Neural cell (in vitro differentiated cells): ENCODE results near the gene FILIP1L. TPM values are rescaled to one million over a fixed set of nuclear protein-coding genes. Genes with fewer than 3 reads are reported as not detected.

ENCODE experiments used
- H2AFZ ChIP-seq: fragments of 200-600, 300-800 bp; sonication (generic), shearing (Covaris generic); 2 replicates; pipeline ENCODE4 v1.6.0; 2014; ENCODE audit warnings: low read depth, mild to moderate bottlenecking, antibody characterized with exemption, low read length, moderate library complexity
- H3F3A ChIP-seq: fragments of 200-600 bp; shearing (Covaris generic); 2 replicates; pipeline ENCODE4 v1.6.1; 2016; ENCODE audit warnings: mild to moderate bottlenecking, moderate library complexity, mixed read lengths, antibody characterized with exemption, low read length; ENCODE audit not compliant: insufficient read depth, poor library complexity, severe bottlenecking
- H3K27ac ChIP-seq: fragments of 200-600, 300-800 bp; sonication (generic), shearing (Covaris generic); 2 replicates; pipeline ENCODE4 v1.5.1; 2014; ENCODE audit warnings: mild to moderate bottlenecking, low read length, moderate library complexity
- H3K27me3 ChIP-seq: fragments of 300-800, 200-600 bp; sonication (generic), shearing (Covaris generic); 2 replicates; pipeline ENCODE4 v1.6.0; 2014; ENCODE audit warnings: mild to moderate bottlenecking, low read depth, low read length, moderate library complexity; ENCODE audit not compliant: insufficient read depth
- H3K36me3 ChIP-seq: fragments of 300-800, 200-600 bp; sonication (generic), shearing (Covaris generic); 2 replicates; pipeline ENCODE4 v1.5.1; 2014; ENCODE audit warnings: mild to moderate bottlenecking, antibody characterized with exemption, low read length, moderate library complexity; ENCODE audit not compliant: insufficient read depth
- H3K4me2 ChIP-seq: fragments of 300-800, 200-600 bp; sonication (generic), shearing (Covaris generic); 2 replicates; pipeline ENCODE4 v1.6.0; 2014; ENCODE audit warnings: mild to moderate bottlenecking, low read length
- H3K4me3 ChIP-seq: fragments of 300-800, 200-600 bp; sonication (generic), shearing (Covaris generic); 2 replicates; pipeline ENCODE4 v1.5.1; 2014; ENCODE audit warnings: mild to moderate bottlenecking, low read length, moderate library complexity
- H3K79me2 ChIP-seq: fragments of 200-600 bp; shearing (Covaris generic); replicated peaks from 2 replicates; pipeline ENCODE4 v1.6.0; 2014; ENCODE audit warnings: mild to moderate bottlenecking, low read length, moderate library complexity; ENCODE audit not compliant: insufficient read depth
- H3K9ac ChIP-seq: fragments of 300-800, 200-600 bp; sonication (generic), shearing (Covaris generic); 2 replicates; pipeline ENCODE4 v1.6.1; 2016; ENCODE audit warnings: mild to moderate bottlenecking, low read length, mixed read lengths
- H3K9me2 ChIP-seq: fragments of 200-600 bp; shearing (Covaris generic); 2 replicates; pipeline ENCODE4 v1.6.1; 2016; ENCODE audit warnings: mild to moderate bottlenecking, low read length, mixed read lengths; ENCODE audit not compliant: insufficient read depth
- H3K9me3 ChIP-seq: fragments of 200-600, 300-800 bp; sonication (generic), shearing (Covaris generic); 2 replicates; pipeline ENCODE4 v1.6.1; 2016; ENCODE audit warnings: mild to moderate bottlenecking, mixed run types, low read length, moderate library complexity, mixed read lengths
- H4K20me1 ChIP-seq: fragments of 200-600 bp; shearing (Covaris generic); 2 replicates; pipeline ENCODE4 v1.6.1; 2016; ENCODE audit warnings: mild to moderate bottlenecking, mixed run types; ENCODE audit not compliant: insufficient read depth
- EP300 ChIP-seq: fragments of 450-650 bp; conservative IDR thresholded peaks from 2 replicates; pipeline ENCODE4 v1.6.1; 2014; ENCODE audit warnings: antibody characterized with exemption, mild to moderate bottlenecking, moderate library complexity; ENCODE audit not compliant: poor library complexity, severe bottlenecking
- EZH2 ChIP-seq: fragments of 200-600, 300-800 bp; shearing (Covaris generic), sonication (generic); IDR thresholded peaks from 2 replicates; pipeline ENCODE4 v1.6.1; 2014; ENCODE audit warnings: antibody characterized with exemption, low read length, borderline replicate concordance, mild to moderate bottlenecking; ENCODE audit not compliant: insufficient read depth, poor library complexity, severe bottlenecking
- MXI1 ChIP-seq: fragments of 450-650 bp; conservative IDR thresholded peaks from 2 replicates; pipeline ENCODE4 v1.6.1; 2014; ENCODE audit warnings: antibody characterized with exemption, mild to moderate bottlenecking; ENCODE audit not compliant: poor library complexity, severe bottlenecking
- POLR2AphosphoS5 ChIP-seq: IDR thresholded peaks from 2 replicates; pipeline ENCODE4 v1.6.1; 2012
- RAD21 ChIP-seq: fragments of 450-650 bp; conservative IDR thresholded peaks from 2 replicates; pipeline ENCODE4 v1.6.1; 2014; ENCODE audit warnings: antibody characterized with exemption, mild to moderate bottlenecking, moderate library complexity
- SMC3 ChIP-seq: fragments of 450-650 bp; conservative IDR thresholded peaks from 2 replicates; pipeline ENCODE4 v1.6.1; 2014; ENCODE audit warnings: antibody characterized with exemption, mild to moderate bottlenecking, moderate library complexity; ENCODE audit not compliant: poor library complexity
- TAF1 ChIP-seq: IDR thresholded peaks from 2 replicates; pipeline ENCODE4 v1.6.1; 2012; ENCODE audit warnings: low read depth
- polyA plus RNA-seq: library from polyadenylated mRNA; depleted of rRNA; stranded (reverse); fragments of >200 nt; gene quantifications from 2 replicates; pipeline ENCODE4 v1.2.3, GENCODE V29; 2014
- TF ChIP-seq, protein P1 (sequence below): IDR thresholded peaks from 2 replicates; pipeline ENCODE4 v1.6.1; 2012; ENCODE audit warnings: borderline replicate concordance
- TF ChIP-seq, protein P2 (sequence below): fragments of 450-650 bp; IDR thresholded peaks from 2 replicates; pipeline ENCODE4 v1.5.1; 2014; ENCODE audit warnings: antibody characterized with exemption, mild to moderate bottlenecking, moderate library complexity; ENCODE audit not compliant: poor library complexity, severe bottlenecking

Gene FILIP1L
- polyA plus RNA-seq, 1 donor from 2014 or later = 0.27 TPM

DNA sequence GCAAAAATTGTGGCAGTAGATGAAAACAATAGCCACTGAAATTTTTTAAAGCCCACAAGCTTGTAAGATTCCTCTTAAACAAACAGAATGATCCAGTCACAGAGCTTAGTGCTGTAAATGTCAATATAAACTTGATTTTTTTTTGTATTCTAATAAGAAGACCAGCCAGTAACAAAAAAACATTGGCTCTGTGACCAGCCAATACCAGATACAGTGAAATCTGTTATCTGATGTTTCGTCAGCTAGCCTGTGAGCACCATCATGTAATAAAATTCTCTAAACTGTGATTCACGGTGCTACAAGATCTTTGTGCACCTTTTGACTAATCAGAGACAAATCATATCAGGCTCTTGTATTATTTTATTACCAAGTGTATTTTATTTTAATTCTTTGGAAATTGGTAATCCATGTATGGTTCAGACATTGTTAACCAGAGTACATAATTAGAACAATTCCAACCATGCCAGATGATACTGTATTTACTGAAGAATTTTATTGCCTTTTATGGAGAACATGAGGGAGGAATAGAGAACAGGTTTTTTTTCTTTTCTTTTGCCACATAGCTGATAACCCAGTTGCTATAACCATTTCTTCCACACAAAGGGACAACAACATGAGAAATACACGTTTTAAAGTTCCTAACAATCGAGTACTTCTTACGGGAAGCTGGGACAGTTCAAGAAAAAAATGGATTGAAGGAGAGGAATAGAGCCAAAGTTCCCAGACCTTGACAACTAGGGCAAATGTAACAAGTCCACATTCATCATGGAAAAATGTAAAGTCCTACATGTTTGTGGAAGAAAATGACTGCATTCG, 71.9 kb downstream of the FILIP1L start:
- no peaks in the 10 kb centered on the region for H3K36me3 ChIP-seq
- no peaks in the 10 kb centered on the region for H3K9me2 ChIP-seq
- H3K27me3 ChIP-seq = no peaks in the 10 kb centered on the region
- no peaks in the 10 kb centered on the region for H3F3A ChIP-seq
- no peaks in the 10 kb centered on the region for H3K9me3 ChIP-seq
- H4K20me1 ChIP-seq = no peaks in the 10 kb centered on the region
- H3K4me3 ChIP-seq = no peak overlapping the region
- no peak overlapping the region for H3K4me2 ChIP-seq
- no peak overlapping the region for H3K27ac ChIP-seq
- H2AFZ ChIP-seq = no peak overlapping the region
- no peak overlapping the region for H3K9ac ChIP-seq
- TF ChIP-seq EP300 (no peak), POLR2AphosphoS5 (no peak), EZH2 (no peak), RAD21 (no peak), TAF1 (no peak), MXI1 (no peak), SMC3 (no peak)
- TF ChIP-seq, protein P1, sequence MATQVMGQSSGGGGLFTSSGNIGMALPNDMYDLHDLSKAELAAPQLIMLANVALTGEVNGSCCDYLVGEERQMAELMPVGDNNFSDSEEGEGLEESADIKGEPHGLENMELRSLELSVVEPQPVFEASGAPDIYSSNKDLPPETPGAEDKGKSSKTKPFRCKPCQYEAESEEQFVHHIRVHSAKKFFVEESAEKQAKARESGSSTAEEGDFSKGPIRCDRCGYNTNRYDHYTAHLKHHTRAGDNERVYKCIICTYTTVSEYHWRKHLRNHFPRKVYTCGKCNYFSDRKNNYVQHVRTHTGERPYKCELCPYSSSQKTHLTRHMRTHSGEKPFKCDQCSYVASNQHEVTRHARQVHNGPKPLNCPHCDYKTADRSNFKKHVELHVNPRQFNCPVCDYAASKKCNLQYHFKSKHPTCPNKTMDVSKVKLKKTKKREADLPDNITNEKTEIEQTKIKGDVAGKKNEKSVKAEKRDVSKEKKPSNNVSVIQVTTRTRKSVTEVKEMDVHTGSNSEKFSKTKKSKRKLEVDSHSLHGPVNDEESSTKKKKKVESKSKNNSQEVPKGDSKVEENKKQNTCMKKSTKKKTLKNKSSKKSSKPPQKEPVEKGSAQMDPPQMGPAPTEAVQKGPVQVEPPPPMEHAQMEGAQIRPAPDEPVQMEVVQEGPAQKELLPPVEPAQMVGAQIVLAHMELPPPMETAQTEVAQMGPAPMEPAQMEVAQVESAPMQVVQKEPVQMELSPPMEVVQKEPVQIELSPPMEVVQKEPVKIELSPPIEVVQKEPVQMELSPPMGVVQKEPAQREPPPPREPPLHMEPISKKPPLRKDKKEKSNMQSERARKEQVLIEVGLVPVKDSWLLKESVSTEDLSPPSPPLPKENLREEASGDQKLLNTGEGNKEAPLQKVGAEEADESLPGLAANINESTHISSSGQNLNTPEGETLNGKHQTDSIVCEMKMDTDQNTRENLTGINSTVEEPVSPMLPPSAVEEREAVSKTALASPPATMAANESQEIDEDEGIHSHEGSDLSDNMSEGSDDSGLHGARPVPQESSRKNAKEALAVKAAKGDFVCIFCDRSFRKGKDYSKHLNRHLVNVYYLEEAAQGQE = no peak
- TF ChIP-seq, protein P2, sequence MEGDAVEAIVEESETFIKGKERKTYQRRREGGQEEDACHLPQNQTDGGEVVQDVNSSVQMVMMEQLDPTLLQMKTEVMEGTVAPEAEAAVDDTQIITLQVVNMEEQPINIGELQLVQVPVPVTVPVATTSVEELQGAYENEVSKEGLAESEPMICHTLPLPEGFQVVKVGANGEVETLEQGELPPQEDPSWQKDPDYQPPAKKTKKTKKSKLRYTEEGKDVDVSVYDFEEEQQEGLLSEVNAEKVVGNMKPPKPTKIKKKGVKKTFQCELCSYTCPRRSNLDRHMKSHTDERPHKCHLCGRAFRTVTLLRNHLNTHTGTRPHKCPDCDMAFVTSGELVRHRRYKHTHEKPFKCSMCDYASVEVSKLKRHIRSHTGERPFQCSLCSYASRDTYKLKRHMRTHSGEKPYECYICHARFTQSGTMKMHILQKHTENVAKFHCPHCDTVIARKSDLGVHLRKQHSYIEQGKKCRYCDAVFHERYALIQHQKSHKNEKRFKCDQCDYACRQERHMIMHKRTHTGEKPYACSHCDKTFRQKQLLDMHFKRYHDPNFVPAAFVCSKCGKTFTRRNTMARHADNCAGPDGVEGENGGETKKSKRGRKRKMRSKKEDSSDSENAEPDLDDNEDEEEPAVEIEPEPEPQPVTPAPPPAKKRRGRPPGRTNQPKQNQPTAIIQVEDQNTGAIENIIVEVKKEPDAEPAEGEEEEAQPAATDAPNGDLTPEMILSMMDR = no peak
- H3K79me2 ChIP-seq = no peaks in the 10 kb centered on the region

DNA sequence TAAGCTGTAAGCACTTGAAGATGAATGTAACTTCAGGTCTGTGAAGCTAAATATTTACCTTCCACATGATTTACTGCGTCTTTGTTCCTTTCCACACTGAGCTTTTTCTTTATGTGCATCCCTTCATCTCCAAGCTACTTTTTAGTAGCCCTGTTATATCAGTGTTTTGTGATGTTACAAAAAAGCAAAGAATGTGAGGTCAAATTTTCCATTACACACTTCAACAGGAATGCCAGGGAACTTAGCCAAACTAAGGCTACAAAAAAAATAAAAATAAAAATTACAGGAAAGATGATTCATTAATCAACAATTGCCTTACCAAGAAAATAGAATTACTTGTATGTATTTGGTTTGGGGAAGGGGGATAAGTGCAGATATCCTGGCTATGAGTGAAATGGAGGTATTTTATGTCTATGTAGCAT, 73.0 kb downstream of the FILIP1L start:
- Histone ChIP-seq H3K9me2 (no peaks in the 10 kb centered on the region), H3K4me2 (no peak overlapping the region), H3K36me3 (no peaks in the 10 kb centered on the region), H4K20me1 (no peaks in the 10 kb centered on the region), H3K9ac (no peak overlapping the region), H3K9me3 (no peaks in the 10 kb centered on the region), H3K79me2 (no peaks in the 10 kb centered on the region), H3K27ac (no peak overlapping the region), H3K4me3 (no peak overlapping the region), H3K27me3 (no peaks in the 10 kb centered on the region), H3F3A (no peaks in the 10 kb centered on the region), H2AFZ (no peak overlapping the region)
- no peak for TF ChIP-seq RAD21
- TF ChIP-seq TAF1 = no peak
- TF ChIP-seq, protein P2 = no peak
- no peak for TF ChIP-seq EZH2
- TF ChIP-seq MXI1 = no peak
- TF ChIP-seq, protein P1 = no peak
- no peak for TF ChIP-seq POLR2AphosphoS5
- no peak for TF ChIP-seq EP300
- TF ChIP-seq SMC3 = no peak
